Measurements from ENCODE around the gene SLC35E2B. TPM values are rescaled to one million over a fixed set of nuclear protein-coding genes. Genes with fewer than 3 reads are reported as not detected.

Gene SLC35E2B
- total RNA-seq, 2 experiments from 2014 or later = 21.9 to 23.8 TPM

GRCh38 chr1:1626207-1627141 lies 66.1 kb downstream of the SLC35E2B start:
- Mint-ChIP-seq H3K27me3 (peaks cover 2% of the 10 kb centered on the region), H3K27ac (no peak overlapping the region), H3K4me1 (ENCODE audit: low read depth) (peaks cover 10% of the 10 kb centered on the region), H3K36me3 (ENCODE audit: low read depth) (peaks cover 2% of the 10 kb centered on the region), H3K4me3 (no peak overlapping the region), H3K9me3 (no peaks in the 10 kb centered on the region)
- TF ChIP-seq, protein P1, sequence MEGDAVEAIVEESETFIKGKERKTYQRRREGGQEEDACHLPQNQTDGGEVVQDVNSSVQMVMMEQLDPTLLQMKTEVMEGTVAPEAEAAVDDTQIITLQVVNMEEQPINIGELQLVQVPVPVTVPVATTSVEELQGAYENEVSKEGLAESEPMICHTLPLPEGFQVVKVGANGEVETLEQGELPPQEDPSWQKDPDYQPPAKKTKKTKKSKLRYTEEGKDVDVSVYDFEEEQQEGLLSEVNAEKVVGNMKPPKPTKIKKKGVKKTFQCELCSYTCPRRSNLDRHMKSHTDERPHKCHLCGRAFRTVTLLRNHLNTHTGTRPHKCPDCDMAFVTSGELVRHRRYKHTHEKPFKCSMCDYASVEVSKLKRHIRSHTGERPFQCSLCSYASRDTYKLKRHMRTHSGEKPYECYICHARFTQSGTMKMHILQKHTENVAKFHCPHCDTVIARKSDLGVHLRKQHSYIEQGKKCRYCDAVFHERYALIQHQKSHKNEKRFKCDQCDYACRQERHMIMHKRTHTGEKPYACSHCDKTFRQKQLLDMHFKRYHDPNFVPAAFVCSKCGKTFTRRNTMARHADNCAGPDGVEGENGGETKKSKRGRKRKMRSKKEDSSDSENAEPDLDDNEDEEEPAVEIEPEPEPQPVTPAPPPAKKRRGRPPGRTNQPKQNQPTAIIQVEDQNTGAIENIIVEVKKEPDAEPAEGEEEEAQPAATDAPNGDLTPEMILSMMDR (IDR thresholded peaks at IDR 0.05) = no peak
- intact Hi-C loops (cut with micrococcal nuclease) = no loop called here
- CTCF ChIA-PET = no interaction called here
- no peak for ATAC-seq
- POLR2A ChIA-PET = interaction anchor here (1.0 kb wide), 1 partner anchor 12 kb away, joined by 3 read pairs; no protein-coding TSS in a partner anchor
- no peak for DNase-seq

DNA sequence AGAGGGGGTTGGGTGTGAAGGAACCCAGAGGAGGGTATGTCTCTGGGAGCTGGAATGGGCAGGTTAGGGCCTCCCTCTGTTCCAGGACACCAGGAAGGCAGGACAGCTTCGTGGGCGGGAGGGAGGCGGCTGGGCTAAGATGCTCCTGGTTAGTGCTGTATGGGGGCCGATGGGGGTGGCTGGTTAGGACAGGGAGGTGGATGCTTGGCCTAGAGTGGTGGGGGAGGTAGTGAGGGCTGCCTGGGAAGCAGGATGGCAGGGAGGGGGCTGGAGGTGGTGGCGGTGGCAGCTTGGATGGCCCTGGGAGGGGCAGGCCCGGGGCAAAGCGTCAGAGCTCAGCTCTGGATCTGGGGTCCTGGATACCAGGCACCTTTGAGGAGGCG lies 66.8 kb downstream of the SLC35E2B start:
- no peak overlapping the region for H3K27ac Mint-ChIP-seq
- peaks cover 2% of the 10 kb centered on the region for H3K36me3 Mint-ChIP-seq (ENCODE audit: low read depth)
- no peaks in the 10 kb centered on the region for H3K9me3 Mint-ChIP-seq
- DNase-seq (no peak), ATAC-seq (no peak)
- H3K4me1 Mint-ChIP-seq (ENCODE audit: low read depth) = peaks cover 10% of the 10 kb centered on the region
- TF ChIP-seq, protein P1 (IDR thresholded peaks at IDR 0.05) = no peak
- H3K27me3 Mint-ChIP-seq = peaks cover 2% of the 10 kb centered on the region
- intact Hi-C loops (cut with micrococcal nuclease) = no loop called here
- POLR2A ChIA-PET = interaction anchor here (1.0 kb wide), 1 partner anchor 12 kb away, joined by 3 read pairs; no protein-coding TSS in a partner anchor
- CTCF ChIA-PET = no interaction called here
- H3K4me3 Mint-ChIP-seq = no peak overlapping the region

- DNase-seq = no peak
- Mint-ChIP-seq H3K36me3 (ENCODE audit: low read depth) (peaks cover 2% of the 10 kb centered on the region), H3K27me3 (peaks cover 2% of the 10 kb centered on the region), H3K4me1 (ENCODE audit: low read depth) (peaks cover 10% of the 10 kb centered on the region), H3K9me3 (no peaks in the 10 kb centered on the region), H3K4me3 (no peak overlapping the region), H3K27ac (no peak overlapping the region)
- TF ChIP-seq, protein P1 (IDR thresholded peaks at IDR 0.05) = no peak
- intact Hi-C loops (cut with micrococcal nuclease) = no loop called here
- ChIA-PET CTCF (no interaction called here), POLR2A (interaction anchor here (1.2 kb wide), 2 partner anchors 10 to 12 kb away, joined by 3 read pairs; partner anchors contain the start of gene MIB2)
- ATAC-seq = no peak
Observed at GRCh38 chr1:1625404-1625775, 67.2 kb downstream of the SLC35E2B start.

DNA sequence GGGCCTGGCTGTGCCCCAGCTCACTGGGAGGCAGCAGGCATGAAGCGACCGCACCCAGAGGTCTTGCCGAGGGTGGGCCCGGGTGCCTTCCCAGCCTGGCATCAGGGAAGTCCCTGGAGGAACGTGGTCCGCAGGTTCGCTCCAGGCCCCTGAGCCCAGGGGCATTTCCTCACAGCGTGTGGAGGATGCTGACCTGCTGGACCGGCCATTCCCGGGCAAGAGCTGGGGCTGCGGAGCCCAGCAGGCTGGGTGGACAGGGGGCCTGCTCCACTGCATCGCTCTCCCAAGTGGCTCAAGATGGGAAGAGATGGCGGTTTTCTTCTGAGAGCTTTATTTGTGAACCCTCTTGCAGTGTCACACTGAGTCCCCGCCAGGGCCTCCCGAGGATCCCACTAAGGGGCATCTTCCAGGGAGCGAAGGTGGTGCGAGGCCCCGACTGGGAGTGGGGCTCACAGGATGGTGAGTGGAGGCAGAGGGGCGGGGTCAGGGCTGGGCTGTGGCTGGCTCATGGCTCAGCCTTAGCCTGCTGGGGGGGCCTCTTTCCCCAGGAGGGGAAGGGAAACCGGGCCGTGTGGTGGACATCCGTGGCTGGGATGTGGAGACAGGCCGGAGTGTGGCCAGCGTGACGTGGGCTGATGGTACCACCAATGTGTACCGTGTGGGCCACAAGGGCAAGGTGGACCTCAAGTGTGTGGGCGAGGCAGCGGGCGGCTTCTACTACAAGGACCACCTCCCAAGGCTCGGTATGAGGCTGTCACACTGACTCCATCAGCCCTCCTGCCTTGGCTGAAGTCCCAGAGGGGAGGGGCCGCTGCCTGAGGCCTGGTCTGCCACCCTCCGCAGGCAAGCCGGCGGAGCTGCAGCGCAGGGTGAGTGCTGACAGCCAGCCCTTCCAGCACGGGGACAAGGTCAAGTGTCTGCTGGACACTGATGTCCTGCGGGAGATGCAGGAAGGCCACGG lies 67.9 kb downstream of the SLC35E2B start:
- no peak overlapping the region for H3K27ac Mint-ChIP-seq
- TF ChIP-seq, protein P1 (IDR thresholded peaks at IDR 0.05) = no peak
- H3K27me3 Mint-ChIP-seq = no peaks in the 10 kb centered on the region
- no peaks in the 10 kb centered on the region for H3K9me3 Mint-ChIP-seq
- H3K36me3 Mint-ChIP-seq (ENCODE audit: low read depth) = no peaks in the 10 kb centered on the region
- intact Hi-C loops (cut with micrococcal nuclease) = no loop called here
- DNase-seq = no peak
- CTCF ChIA-PET = no interaction called here
- no peak for ATAC-seq
- no peak overlapping the region for H3K4me3 Mint-ChIP-seq
- H3K4me1 Mint-ChIP-seq (ENCODE audit: low read depth) = peaks cover 5% of the 10 kb centered on the region
- POLR2A ChIA-PET = interaction anchor here (1.1 to 1.2 kb wide), 3 partner anchors 9 to 239 kb away, joined by 3 read pairs; partner anchors contain the start of gene MIB2

All from activated CD8-positive, alpha-beta T cell treated with anti-CD3 and anti-CD28 coated beads for 36 hours (primary cell).